Gastrocnemius medialis (tissue), 4 donors: ENCODE data around the gene SFXN5. TPM values are rescaled to one million over a fixed set of nuclear protein-coding genes. Genes with fewer than 3 reads are reported as not detected.

Experiments
- ATAC-seq, 2 donors: fragments of 150-250 bp; one replicate each; pipeline ENCODE4 v1.9.1; 2016
- DNase-seq, 2 donors: peaks; one replicate each; pipeline ENCODE4 v3.0.0-alpha.2; 2019
- H3K27ac ChIP-seq, 4 donors: fragments of 200-600 bp; sonication (generic); 1 replicate in 1 of 4; 2 replicates in 3 of 4; pipeline ENCODE4 v1.5.1; 2016 to 2018; ENCODE audit warnings: mild to moderate bottlenecking in 2 of 4, moderate library complexity in 1 of 4
- H3K27me3 ChIP-seq, 3 donors: fragments of 200-600 bp; sonication (generic) in 2 of 3; 1 replicate in 1 of 3; 2 replicates in 2 of 3; pipeline versions ENCODE4 v1.5.1 to v1.6.0; 2016 to 2019; ENCODE audit warnings: mild to moderate bottlenecking in 1 of 3, moderate library complexity in 1 of 3
- H3K36me3 ChIP-seq, 2 donors: fragments of 200-600 bp; sonication (generic) in 1 of 2; one replicate each; pipeline ENCODE4 v1.5.1; 2017 to 2018
- H3K4me1 ChIP-seq, 2 donors: fragments of 200-600 bp; sonication (generic) in 1 of 2; one replicate each; pipeline ENCODE4 v1.5.1; 2016 to 2017; ENCODE audit warnings: mild to moderate bottlenecking in 2 of 2
- H3K4me3 ChIP-seq, 4 donors: fragments of 200-600 bp; sonication (generic) in 3 of 4; 1 replicate in 1 of 4; 2 replicates in 3 of 4; pipeline ENCODE4 v1.5.1; 2016 to 2019; ENCODE audit warnings: mild to moderate bottlenecking in 2 of 4
- H3K9me3 ChIP-seq, 3 donors: fragments of 200-600 bp; sonication (generic) in 2 of 3; 1 replicate in 1 of 3; 2 replicates in 2 of 3; pipeline ENCODE4 v1.5.1; 2016 to 2019
- CTCF ChIP-seq, 5 experiments: fragments of 450-650 bp in 3 of 5; fragments of 200-600 bp in 2 of 5; sonication (generic) in 2 of 5; IDR thresholded peaks in 4 of 5; conservative IDR thresholded peaks in 1 of 5; 1 replicate in 4 of 5; 2 replicates in 1 of 5; pipeline ENCODE4 v1.5.1; 2016 to 2019; ENCODE audit warnings: antibody characterized with exemption in 5 of 5, mild to moderate bottlenecking in 3 of 5, moderate library complexity in 3 of 5
- POLR2A ChIP-seq, 2 donors: fragments of 450-650 bp; IDR thresholded peaks; one replicate each; pipeline ENCODE4 v1.6.1; 2017; ENCODE audit warnings: antibody characterized with exemption in 2 of 2, mild to moderate bottlenecking in 2 of 2, moderate library complexity in 2 of 2
- in situ Hi-C, 4 donors: fragments of 200-750 bp; cut with MboI; loops; one replicate each; pipeline versions ENCODE4 v1.15.0 to v1.8.0; 2017; ENCODE audit warnings: low sequenced_read_pairs in 4 of 4
- intact Hi-C: fragments of 100-400 bp; cut with DNase I; formaldehyde crosslinking; loops from one replicate; pipeline ENCODE4 v1.15.1; 2023; ENCODE audit warnings: low total_unique reads
- total RNA-seq, 4 donors: library from RNA; depleted of rRNA; stranded (reverse); fragments of >200 nt; gene quantifications; one replicate each; pipeline versions ENCODE4 v1.1.0 to v1.2.3, GENCODE V29; 2016

Gene SFXN5
- total RNA-seq, 4 donors from 2014 or later = 6.8 to 22.7 (median 9.1) TPM

GRCh38 chr2:73021371-73022010 is 50.0 kb downstream of the SFXN5 start:
- DNase-seq (no peak), ATAC-seq (no peak)
- Histone ChIP-seq H3K4me3 (no peak overlapping the region), H3K4me1 (no peaks in the 10 kb centered on the region), H3K27ac (no peak overlapping the region), H3K9me3 (no peaks in the 10 kb centered on the region), H3K27me3 (no peaks in the 10 kb centered on the region), H3K36me3 (peaks cover 0 to 35% of the 10 kb centered on the region in 2 donors)
- TF ChIP-seq POLR2A (IDR thresholded peaks at IDR 0.05) (no peak), CTCF (IDR thresholded peaks at IDR 0.05 in 4 of 5, conservative IDR thresholded peaks at IDR 0.05 in 1 of 5) (no peak)
- in situ Hi-C loops = no loop called here
- intact Hi-C loops = no loop called here

GRCh38 chr2:73020657-73021370 is 50.7 kb downstream of the SFXN5 start:
- no peak for DNase-seq
- intact Hi-C loops (no loop called here), in situ Hi-C loops (no loop called here)
- ATAC-seq = no peak
- no peaks in the 10 kb centered on the region for H3K4me1 ChIP-seq
- H3K27me3 ChIP-seq = no peaks in the 10 kb centered on the region
- peaks cover 0 to 35% of the 10 kb centered on the region in 2 donors for H3K36me3 ChIP-seq
- no peak overlapping the region for H3K4me3 ChIP-seq
- TF ChIP-seq CTCF (IDR thresholded peaks at IDR 0.05 in 4 of 5, conservative IDR thresholded peaks at IDR 0.05 in 1 of 5) = no peak
- no peak for TF ChIP-seq POLR2A (IDR thresholded peaks at IDR 0.05)
- no peak overlapping the region for H3K27ac ChIP-seq
- no peaks in the 10 kb centered on the region for H3K9me3 ChIP-seq

- DNase-seq = no peak
These were observed 51.2 kb downstream of the SFXN5 start for GRCh38 chr2:73020306-73020656.

GRCh38 chr2:73018188-73018825 is 53.2 kb downstream of the SFXN5 start:
- in situ Hi-C loops = no loop called here
- Histone ChIP-seq H3K4me3 (no peak overlapping the region), H3K36me3 (peaks cover 0 to 33% of the 10 kb centered on the region in 2 donors), H3K27me3 (no peaks in the 10 kb centered on the region), H3K9me3 (no peaks in the 10 kb centered on the region), H3K4me1 (no peaks in the 10 kb centered on the region), H3K27ac (no peak overlapping the region)
- ATAC-seq = no peak
- no peak for DNase-seq
- TF ChIP-seq POLR2A (IDR thresholded peaks at IDR 0.05) = no peak
- no peak for TF ChIP-seq CTCF (IDR thresholded peaks at IDR 0.05 in 4 of 5, conservative IDR thresholded peaks at IDR 0.05 in 1 of 5)
- intact Hi-C loops = no loop called here

More at GRCh38 chr2:73020306-73020656, 51.2 kb downstream of the SFXN5 start:
- no peaks in the 10 kb centered on the region for H3K9me3 ChIP-seq
- intact Hi-C loops = no loop called here
- no peaks in the 10 kb centered on the region for H3K27me3 ChIP-seq
- peaks cover 0 to 35% of the 10 kb centered on the region in 2 donors for H3K36me3 ChIP-seq
- no peaks in the 10 kb centered on the region for H3K4me1 ChIP-seq
- TF ChIP-seq CTCF (IDR thresholded peaks at IDR 0.05 in 4 of 5, conservative IDR thresholded peaks at IDR 0.05 in 1 of 5) = no peak
- no peak for TF ChIP-seq POLR2A (IDR thresholded peaks at IDR 0.05)
- ATAC-seq = no peak
- H3K4me3 ChIP-seq = no peak overlapping the region
- no peak overlapping the region for H3K27ac ChIP-seq
- in situ Hi-C loops = no loop called here
